Measurements from ENCODE around the gene SLC8A1.

- TF ChIP-seq CTCF (IDR thresholded peaks at IDR 0.05) (no peak), POLR2A (IDR thresholded peaks at IDR 0.05) (no peak)
Observed at GRCh38 chr2:40439473-40439872, 12.4 kb downstream of the SLC8A1 start.

Data from tibial nerve (tissue), 3 donors.